CD4-positive, alpha-beta T cell treated with Interleukin-17A for 1 hour (primary cell): ENCODE results near the gene HERC3.

ENCODE experiments used
- DNase-seq: peaks from one replicate; pipeline ENCODE4 v3.0.0-alpha.2; 2020

HERC3 gene

GRCh38 chr4:88609387-88609786 is 17.1 kb downstream of the HERC3 start:
- no peak for DNase-seq

GRCh38 chr4:88609794-88610193 is 17.5 kb downstream of the HERC3 start:
- DNase-seq, result peak; percentile 37

- DNase-seq, result no peak
These were observed 18.5 kb downstream of the HERC3 start for GRCh38 chr4:88610771-88611170.

GRCh38 chr4:88613417-88613875 is 21.2 kb downstream of the HERC3 start:
- peak; percentile 89 for DNase-seq

GRCh38 chr4:88614058-88614457 is 21.8 kb downstream of the HERC3 start:
- no peak for DNase-seq

GRCh38 chr4:88616275-88617150 is 24.2 kb downstream of the HERC3 start:
- DNase-seq, result no peak

GRCh38 chr4:88618782-88619485 is 26.7 kb downstream of the HERC3 start:
- DNase-seq, result no peak

GRCh38 chr4:88619971-88620370 is 27.7 kb downstream of the HERC3 start:
- DNase-seq, result no peak

- DNase-seq, result no peak
These were observed 29.6 kb downstream of the HERC3 start for GRCh38 chr4:88621763-88622327.

- DNase-seq, result no peak
These were observed 30.8 kb downstream of the HERC3 start for GRCh38 chr4:88623097-88623496.

- DNase-seq, result no peak
These were observed 36.5 kb downstream of the HERC3 start for GRCh38 chr4:88628746-88629145.

GRCh38 chr4:88629826-88630225 is 37.5 kb downstream of the HERC3 start:
- no peak for DNase-seq

GRCh38 chr4:88630756-88631155 is 38.5 kb downstream of the HERC3 start:
- DNase-seq, result no peak

GRCh38 chr4:88643932-88644331 is 51.7 kb downstream of the HERC3 start:
- DNase-seq, result no peak

- no peak for DNase-seq
These were observed 53.7 kb downstream of the HERC3 start for GRCh38 chr4:88645994-88646393.

GRCh38 chr4:88646528-88647280 is 54.4 kb downstream of the HERC3 start:
- DNase-seq, result no peak

- no peak for DNase-seq
These were observed 57.4 kb downstream of the HERC3 start for GRCh38 chr4:88649716-88650115.

GRCh38 chr4:88653371-88653946 is 61.2 kb downstream of the HERC3 start:
- no peak for DNase-seq

GRCh38 chr4:88655226-88655625 is 62.9 kb downstream of the HERC3 start:
- no peak for DNase-seq

GRCh38 chr4:88659055-88659889 is 67.0 kb downstream of the HERC3 start:
- DNase-seq, result peak; percentile 58

- DNase-seq, result no peak
These were observed 67.6 kb downstream of the HERC3 start for GRCh38 chr4:88659890-88660208.
